GM12878 (cell line): ENCODE results near the gene NECAB2. TPM values are rescaled to one million over a fixed set of nuclear protein-coding genes. Genes with fewer than 3 reads are reported as not detected.

Experiments
- ATAC-seq: fragments of 200-7000 bp; cut with Tn5 transposase; 3 replicates; pipeline ENCODE4 v1.9.1; 2020; ENCODE audit warnings: mild to moderate bottlenecking, moderate library complexity
- BruUV-seq: library from RNA; stranded (reverse); fragments of 400-500 nt; replicated peaks from 2 replicates; lab custom pipeline; 2021; lab: Mats Ljungman, UMichigan
- CTCF ChIA-PET: fragments of 300-600 bp; sonication (Branson Sonifier 250); formaldehyde crosslinking; extraction: SDS; loops from one replicate; lab custom pipeline; 2021; ENCODE audit warnings: inconsistent platforms; lab: Yijun Ruan, JAX
- POLR2A ChIA-PET: fragments of 350-600 bp; formaldehyde crosslinking; extraction: SDS; loops from one replicate; lab custom pipeline; 2021; ENCODE audit warnings: inconsistent platforms; lab: Charles Lee
- RAD21 ChIA-PET: fragments of 300-600 bp; sonication (Branson Sonifier 250); formaldehyde crosslinking; loops from one replicate; lab custom pipeline; 2023; ENCODE audit warnings: antibody characterized with exemption; ENCODE audit not compliant: unreplicated experiment; lab: Charles Lee
- SMC1A ChIA-PET: fragments of 300-600 bp; sonication (Branson Sonifier 250); formaldehyde crosslinking; loops from one replicate; lab custom pipeline; 2023; ENCODE audit not compliant: unreplicated experiment, uncharacterized antibody; lab: Charles Lee
- DNase-seq: peaks from one replicate; pipeline ENCODE4 v3.0.0-alpha.2; 2011; ENCODE audit warnings: low read depth, low spot score
- FAIRE-seq: peaks from 3 replicates; lab custom pipeline; 2011; peaks lifted over from hg19 to GRCh38; lab: Jason Lieb, UNC
- H2AFZ ChIP-seq: 2 replicates; pipeline ENCODE4 v1.6.0; 2011; ENCODE audit warnings: low read depth, low read length, control low read depth; ENCODE audit not compliant: control insufficient read depth
- H3K27ac ChIP-seq: 2 replicates; pipeline ENCODE4 v1.5.1; 2011; ENCODE audit warnings: control low read depth; ENCODE audit not compliant: control insufficient read depth, insufficient read depth
- H3K27me3 ChIP-seq, 2 experiments: replicated peaks in 1 of 2; 2 replicates each; pipeline versions ENCODE4 v1.6.0 to v1.6.1; 2011; ENCODE audit warnings: low read length in 1 of 2; ENCODE audit not compliant: control insufficient read depth in 2 of 2, insufficient read depth in 2 of 2
- H3K36me3 ChIP-seq, 2 experiments: 2 replicates each; pipeline ENCODE4 v1.5.1; 2011; ENCODE audit warnings: low read length in 1 of 2; ENCODE audit not compliant: control insufficient read depth in 2 of 2, insufficient read depth in 2 of 2
- H3K4me1 ChIP-seq: 2 replicates; pipeline ENCODE4 v1.6.1; 2011; ENCODE audit warnings: mild to moderate bottlenecking, low read length, moderate library complexity, mixed read lengths; ENCODE audit not compliant: control insufficient read depth, insufficient read depth
- H3K4me2 ChIP-seq: 2 replicates; pipeline ENCODE4 v1.6.0; 2011; ENCODE audit warnings: control low read depth; ENCODE audit not compliant: control insufficient read depth, insufficient read depth
- H3K4me3 ChIP-seq: fragments of 200-600 bp; sonication (generic); 2 replicates; pipeline ENCODE4 v1.5.1; 2016
- H3K79me2 ChIP-seq: 2 replicates; pipeline ENCODE4 v1.6.0; 2011; ENCODE audit warnings: low read length; ENCODE audit not compliant: control insufficient read depth, insufficient read depth
- H3K9ac ChIP-seq: 2 replicates; pipeline ENCODE4 v1.8.0; 2011; ENCODE audit warnings: low read length, control low read depth, mixed read lengths; ENCODE audit not compliant: control insufficient read depth, insufficient read depth
- H3K9me3 ChIP-seq: replicated peaks from 3 replicates; pipeline ENCODE4 v1.5.1; 2011; ENCODE audit warnings: mild to moderate bottlenecking, low read length; ENCODE audit not compliant: control insufficient read depth, insufficient read depth
- H4K20me1 ChIP-seq: 2 replicates; pipeline ENCODE4 v1.6.0; 2011; ENCODE audit not compliant: control insufficient read depth, insufficient read depth
- ATF3 ChIP-seq: IDR thresholded peaks from 2 replicates; pipeline ENCODE4 v1.6.1; 2011; ENCODE audit warnings: low read depth, mild to moderate bottlenecking, low read length, moderate library complexity, borderline replicate concordance; ENCODE audit errors: extremely low read depth
- BHLHE40 ChIP-seq, 2 experiments: fragments of 450-650 bp in 1 of 2; IDR thresholded peaks; 2 replicates each; pipeline ENCODE4 v1.6.1; 2011 to 2017; ENCODE audit warnings: low read depth in 2 of 2, borderline replicate concordance in 1 of 2, improper control_type of control experiment in 1 of 2, low read length in 1 of 2, mild to moderate bottlenecking in 1 of 2
- E2F8 ChIP-seq: fragments of 450-650 bp; IDR thresholded peaks from 2 replicates; pipeline ENCODE4 v1.6.1; 2018; ENCODE audit warnings: mild to moderate bottlenecking, low read depth, moderate library complexity; ENCODE audit not compliant: partially characterized antibody
- HCFC1 ChIP-seq: fragments of 150-350 bp; IDR thresholded peaks from 2 replicates; pipeline ENCODE4 v1.6.1; 2014; ENCODE audit warnings: low read length
- HDAC6 ChIP-seq: fragments of 200-600 bp; sonication (generic); IDR thresholded peaks from one replicate; pipeline ENCODE4 v1.8.0; 2017; ENCODE audit warnings: antibody characterized with exemption; ENCODE audit not compliant: unreplicated experiment
- NFXL1 ChIP-seq: fragments of 450-650 bp; IDR thresholded peaks from 2 replicates; pipeline ENCODE4 v1.6.1; 2017; ENCODE audit warnings: antibody characterized with exemption, mild to moderate bottlenecking, borderline replicate concordance
- NR2C2 ChIP-seq: IDR thresholded peaks from 2 replicates; pipeline ENCODE4 v1.6.1; 2011; ENCODE audit warnings: borderline replicate concordance, low read depth; ENCODE audit not compliant: control insufficient read depth, insufficient read length
- RELB ChIP-seq: fragments of 450-650 bp; IDR thresholded peaks from 2 replicates; pipeline ENCODE4 v1.6.1; 2017; ENCODE audit warnings: low read depth, mild to moderate bottlenecking, moderate library complexity
- YBX1 ChIP-seq: fragments of 450-650 bp; IDR thresholded peaks from 2 replicates; pipeline ENCODE4 v1.6.1; 2016; ENCODE audit warnings: antibody characterized with exemption
- ZBED1 ChIP-seq: IDR thresholded peaks from 2 replicates; pipeline ENCODE4 v1.6.1; 2016; ENCODE audit warnings: borderline replicate concordance
- ZNF217 ChIP-seq: fragments of 450-650 bp; IDR thresholded peaks from 2 replicates; pipeline ENCODE4 v1.6.1; 2017; ENCODE audit warnings: antibody characterized with exemption, mild to moderate bottlenecking
- ZNF274 ChIP-seq: IDR thresholded peaks from one replicate; pipeline ENCODE4 v1.8.0; 2011; ENCODE audit not compliant: insufficient read length, insufficient read depth
- WGBS: methylation state at CpG from one replicate; pipeline ENCODE4 v1.1.6; 2016; ENCODE audit warnings: low lambda C conversion rate; ENCODE audit not compliant: insufficient replicate concordance, insufficient coverage; ENCODE audit errors: missing lambda C conversion rate; 5-methylcytosine and 5-hydroxymethylcytosine counted together
- in situ Hi-C: fragments of 300-500 bp; cut with MboI; formaldehyde crosslinking; loops from 9 replicates; pipeline ENCODE4 v1.14.3; 2018; ENCODE audit warnings: mixed read lengths
- intact Hi-C: fragments of 100-400 bp; cut with micrococcal nuclease; formaldehyde crosslinking; loops from one replicate; pipeline ENCODE4 v1.14.2; 2022; ENCODE audit not compliant: unreplicated experiment
- polyA plus RNA-seq, 11 experiments: library from polyadenylated mRNA; depleted of rRNA in 4 of 11; unstranded in 6 of 11; stranded (reverse) in 5 of 11; fragments of >200 nt; fragmentation: Nextera tagmentation in 4 of 11; fragmentation: Illumina TruSeq in 1 of 11; extraction: Ambion mirVana in 4 of 11; extraction: Trizol in 1 of 11; gene quantifications; 1 replicate in 1 of 11; 2 replicates in 10 of 11; pipeline versions ENCODE4 v1.2.1 to v1.2.3, GENCODE V29; 2011 to 2016; ENCODE audit warnings: inconsistent platforms in 2 of 11, missing spikeins in 2 of 11, low read depth in 1 of 11
- total RNA-seq, 4 experiments: library from RNA; depleted of rRNA in 3 of 4; stranded (reverse); fragments of >200 nt in 3 of 4; fragmentation: Illumina TruSeq in 1 of 4; extraction: Trizol in 1 of 4; gene quantifications; 2 replicates each; pipeline versions ENCODE4 v1.2.1 to v1.2.3, GENCODE V29; 2013 to 2021
- TF ChIP-seq, protein P1 (sequence below): IDR thresholded peaks from 2 replicates; pipeline ENCODE4 v1.6.1; 2012; ENCODE audit warnings: low read depth, low read length, improper control_type of control experiment
- TF ChIP-seq, protein P2 (sequence below): IDR thresholded peaks from 2 replicates; pipeline ENCODE4 v1.6.1; 2012; ENCODE audit warnings: low read depth, low read length, improper control_type of control experiment
- TF ChIP-seq, protein P3 (sequence below): fragments of 450-650 bp; IDR thresholded peaks from 2 replicates; pipeline ENCODE4 v1.6.1; 2017; ENCODE audit warnings: mild to moderate bottlenecking

The NECAB2 gene
- total and polyA plus RNA-seq, 10 of the 15 experiments (the other 5 are each of a cell fraction or from before 2014, with no cell fraction given): not detected

DNA sequence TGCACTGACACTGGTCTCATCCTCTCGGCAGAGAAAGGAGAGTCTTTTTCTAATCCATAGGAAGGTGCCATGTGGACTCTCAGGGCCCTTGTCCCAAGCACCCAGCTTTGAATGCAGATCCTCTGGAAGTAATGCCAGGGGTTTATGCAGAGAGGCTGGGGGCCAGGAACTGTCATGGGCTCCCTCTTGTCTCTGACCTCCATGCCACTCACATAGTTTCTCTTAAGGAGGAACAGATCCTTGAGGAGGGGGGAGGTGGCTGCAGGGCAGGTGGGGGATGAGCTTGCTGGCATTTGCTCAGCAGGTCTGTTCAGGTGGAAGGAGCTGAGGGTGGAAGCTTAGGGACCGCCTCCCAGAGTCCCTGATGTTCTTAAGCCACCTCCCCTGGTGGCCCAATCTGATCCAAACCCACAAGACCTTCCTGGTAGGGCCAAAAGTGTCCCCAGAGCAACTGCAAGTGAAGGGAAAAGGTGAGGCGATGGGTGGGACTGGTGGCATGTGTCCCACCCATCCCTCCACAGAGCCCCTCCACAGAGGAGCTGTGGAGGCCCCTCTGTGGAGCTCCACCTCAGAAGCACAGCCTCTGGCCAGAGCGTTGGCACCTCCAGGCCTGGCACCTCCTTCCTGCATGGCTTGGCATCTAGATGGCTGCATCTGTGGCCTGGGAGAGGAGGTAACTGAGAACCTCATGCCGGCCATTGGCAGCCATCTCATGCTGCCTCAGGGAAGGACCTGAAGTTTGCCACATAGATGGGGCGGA is 9.2 kb downstream of the NECAB2 start:
- FAIRE-seq (no peak), DNase-seq (no peak), ATAC-seq (no peak)
- no peak overlapping the region for H3K4me2 ChIP-seq
- WGBS: 32% methylated on average over 6 of the region's 6 CpGs
- ChIA-PET CTCF (no interaction called here), SMC1A (no interaction called here), POLR2A (interaction anchor here (0.6 kb wide), 1 partner anchor 14 kb away, joined by 6 read pairs; no protein-coding TSS in a partner anchor), RAD21 (no interaction called here)
- intact Hi-C loops (no loop called here), in situ Hi-C loops (no loop called here)
- no peaks in the 10 kb centered on the region for H3K27me3 ChIP-seq
- no peaks in the 10 kb centered on the region for H4K20me1 ChIP-seq
- H2AFZ ChIP-seq: no peak overlapping the region
- H3K9ac ChIP-seq: no peak overlapping the region
- no peak overlapping the region for H3K27ac ChIP-seq
- BruUV-seq: no TSS peak
- no peaks in the 10 kb centered on the region; the same call in 2 of the 3 replicates for H3K9me3 ChIP-seq
- H3K79me2 ChIP-seq: no peaks in the 10 kb centered on the region
- H3K36me3 ChIP-seq: no peaks in the 10 kb centered on the region
- no peak overlapping the region for H3K4me3 ChIP-seq
- no peaks in the 10 kb centered on the region for H3K4me1 ChIP-seq
- TF ChIP-seq, protein P1, sequence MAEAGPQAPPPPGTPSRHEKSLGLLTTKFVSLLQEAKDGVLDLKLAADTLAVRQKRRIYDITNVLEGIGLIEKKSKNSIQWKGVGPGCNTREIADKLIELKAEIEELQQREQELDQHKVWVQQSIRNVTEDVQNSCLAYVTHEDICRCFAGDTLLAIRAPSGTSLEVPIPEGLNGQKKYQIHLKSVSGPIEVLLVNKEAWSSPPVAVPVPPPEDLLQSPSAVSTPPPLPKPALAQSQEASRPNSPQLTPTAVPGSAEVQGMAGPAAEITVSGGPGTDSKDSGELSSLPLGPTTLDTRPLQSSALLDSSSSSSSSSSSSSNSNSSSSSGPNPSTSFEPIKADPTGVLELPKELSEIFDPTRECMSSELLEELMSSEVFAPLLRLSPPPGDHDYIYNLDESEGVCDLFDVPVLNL: no peak
- no peak for TF ChIP-seq BHLHE40 (IDR thresholded peaks at IDR 0.05; ENCODE audit: borderline replicate concordance in 1 of 2, low read depth in 2 of 2, low read length in 1 of 2)
- TF ChIP-seq E2F8: no peak
- no peak for TF ChIP-seq NR2C2
- no peak for TF ChIP-seq YBX1
- TF ChIP-seq ZNF217: no peak
- TF ChIP-seq HDAC6: no peak
- no peak for TF ChIP-seq ATF3
- no peak for TF ChIP-seq RELB
- TF ChIP-seq, protein P2, sequence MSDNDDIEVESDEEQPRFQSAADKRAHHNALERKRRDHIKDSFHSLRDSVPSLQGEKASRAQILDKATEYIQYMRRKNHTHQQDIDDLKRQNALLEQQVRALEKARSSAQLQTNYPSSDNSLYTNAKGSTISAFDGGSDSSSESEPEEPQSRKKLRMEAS: no peak
- TF ChIP-seq, protein P3, sequence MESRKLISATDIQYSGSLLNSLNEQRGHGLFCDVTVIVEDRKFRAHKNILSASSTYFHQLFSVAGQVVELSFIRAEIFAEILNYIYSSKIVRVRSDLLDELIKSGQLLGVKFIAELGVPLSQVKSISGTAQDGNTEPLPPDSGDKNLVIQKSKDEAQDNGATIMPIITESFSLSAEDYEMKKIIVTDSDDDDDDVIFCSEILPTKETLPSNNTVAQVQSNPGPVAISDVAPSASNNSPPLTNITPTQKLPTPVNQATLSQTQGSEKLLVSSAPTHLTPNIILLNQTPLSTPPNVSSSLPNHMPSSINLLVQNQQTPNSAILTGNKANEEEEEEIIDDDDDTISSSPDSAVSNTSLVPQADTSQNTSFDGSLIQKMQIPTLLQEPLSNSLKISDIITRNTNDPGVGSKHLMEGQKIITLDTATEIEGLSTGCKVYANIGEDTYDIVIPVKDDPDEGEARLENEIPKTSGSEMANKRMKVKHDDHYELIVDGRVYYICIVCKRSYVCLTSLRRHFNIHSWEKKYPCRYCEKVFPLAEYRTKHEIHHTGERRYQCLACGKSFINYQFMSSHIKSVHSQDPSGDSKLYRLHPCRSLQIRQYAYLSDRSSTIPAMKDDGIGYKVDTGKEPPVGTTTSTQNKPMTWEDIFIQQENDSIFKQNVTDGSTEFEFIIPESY: no peak
- TF ChIP-seq NFXL1: no peak
- TF ChIP-seq ZNF274: no peak
- TF ChIP-seq HCFC1: no peak
- TF ChIP-seq ZBED1: no peak
